HG03280 (cell line): ENCODE measurements around the gene FXYD7.

Source experiments
- ATAC-seq: cut with Tn5 transposase; IDR thresholded peaks from one replicate; pipeline ENCODE4 v1.9.1; 2021; ENCODE audit warnings: mild to moderate bottlenecking, moderate library complexity; ENCODE audit not compliant: unreplicated experiment

FXYD7 gene

GRCh38 chr19:35162471-35163326 is 19.6 kb downstream of the FXYD7 start:
- no peak for ATAC-seq

GRCh38 chr19:35164418-35164817 is 21.4 kb downstream of the FXYD7 start:
- ATAC-seq: no peak

- ATAC-seq: no peak
Observed at GRCh38 chr19:35165200-35166058, 22.4 kb downstream of the FXYD7 start.

GRCh38 chr19:35166100-35167063 is 23.3 kb downstream of the FXYD7 start:
- no peak for ATAC-seq

- no peak for ATAC-seq
Observed at GRCh38 chr19:35167251-35168119, 24.4 kb downstream of the FXYD7 start.

GRCh38 chr19:35168196-35168595 is 25.1 kb downstream of the FXYD7 start:
- ATAC-seq: no peak

GRCh38 chr19:35169221-35169995 is 26.4 kb downstream of the FXYD7 start:
- ATAC-seq: no peak

- ATAC-seq: no peak
Observed at GRCh38 chr19:35170359-35171061, 27.5 kb downstream of the FXYD7 start.

- no peak for ATAC-seq
Observed at GRCh38 chr19:35171730-35172129, 28.7 kb downstream of the FXYD7 start.

- ATAC-seq: no peak
Observed at GRCh38 chr19:35174226-35174625, 31.2 kb downstream of the FXYD7 start.

GRCh38 chr19:35176181-35176570 is 33.1 kb downstream of the FXYD7 start:
- ATAC-seq: no peak

- ATAC-seq: no peak
Observed at GRCh38 chr19:35177377-35178274, 34.6 kb downstream of the FXYD7 start.

GRCh38 chr19:35178701-35179100 is 35.6 kb downstream of the FXYD7 start:
- no peak for ATAC-seq

GRCh38 chr19:35179830-35180229 is 36.8 kb downstream of the FXYD7 start:
- no peak for ATAC-seq

GRCh38 chr19:35181387-35181786 is 38.3 kb downstream of the FXYD7 start:
- no peak for ATAC-seq

GRCh38 chr19:35184267-35184666 is 41.2 kb downstream of the FXYD7 start:
- ATAC-seq: no peak

GRCh38 chr19:35184884-35185283 is 41.8 kb downstream of the FXYD7 start:
- ATAC-seq: no peak
